NCI-H524 (cell line): ENCODE measurements around the gene ARHGAP45.
A peak's percentile ranks its signal among the peaks of the same experiment; 100 is the strongest.

Experiments
- DNase-seq, 2 experiments: peaks; one replicate each; lab custom pipeline; 2025; lab: John Stamatoyannopoulos, UW

ARHGAP45 gene

GRCh38 chr19:1070576-1070930 lies 3.6 kb downstream of the ARHGAP45 start:
- DNase-seq: peak in 1 of 2 experiments; percentile 27

GRCh38 chr19:1070931-1071791 lies 4.2 kb downstream of the ARHGAP45 start:
- DNase-seq: peak in 1 of 2 experiments; percentile 38

GRCh38 chr19:1072371-1073015 lies 5.5 kb downstream of the ARHGAP45 start:
- DNase-seq: no peak

- DNase-seq: no peak
Measured at GRCh38 chr19:1073063-1073955, 6.3 kb downstream of the ARHGAP45 start.

GRCh38 chr19:1073956-1074517 lies 7.1 kb downstream of the ARHGAP45 start:
- DNase-seq: no peak

- DNase-seq: peak; percentile 85 to 89
Measured at GRCh38 chr19:1074544-1075283, 7.7 kb downstream of the ARHGAP45 start.

- no peak for DNase-seq
Measured at GRCh38 chr19:1076046-1076386, 9.0 kb downstream of the ARHGAP45 start.

- no peak for DNase-seq
Measured at GRCh38 chr19:1076951-1077350, 10.0 kb downstream of the ARHGAP45 start.

- DNase-seq: peak; percentile 61 to 78
Measured at GRCh38 chr19:1079566-1080111, 12.7 kb downstream of the ARHGAP45 start.

- no peak for DNase-seq
Measured at GRCh38 chr19:1080360-1081161, 13.6 kb downstream of the ARHGAP45 start.

GRCh38 chr19:1081301-1082164 lies 14.6 kb downstream of the ARHGAP45 start:
- peak in 1 of 2 experiments; percentile 51 for DNase-seq

- peak; percentile 56 to 66 for DNase-seq
Measured at GRCh38 chr19:1082165-1082927, 15.4 kb downstream of the ARHGAP45 start.

GRCh38 chr19:1082928-1083816 lies 16.2 kb downstream of the ARHGAP45 start:
- no peak for DNase-seq

- DNase-seq: peak in 1 of 2 experiments; percentile 46
Measured at GRCh38 chr19:1084024-1084868, 17.3 kb downstream of the ARHGAP45 start.

- no peak for DNase-seq
Measured at GRCh38 chr19:1085053-1085658, 18.2 kb downstream of the ARHGAP45 start.
